H9 (cell line): ENCODE data around the gene MALSU1. TPM values are rescaled to one million over a fixed set of nuclear protein-coding genes. Genes with fewer than 3 reads are reported as not detected.

Source experiments
- DNase-seq: peaks from one replicate; pipeline ENCODE4 v3.0.0-alpha.2; 2017
- H2AFZ ChIP-seq: one replicate; pipeline ENCODE4 v1.6.1; 2013; ENCODE audit warnings: mild to moderate bottlenecking, low read length, control low read depth, moderate library complexity
- H2AK5ac ChIP-seq: 2 replicates; pipeline ENCODE4 v1.6.1; 2013; ENCODE audit warnings: low read length, control low read depth, mixed read lengths; ENCODE audit not compliant: insufficient read length
- H2BK120ac ChIP-seq: one replicate; pipeline ENCODE4 v1.6.1; 2013; ENCODE audit warnings: low read depth, mild to moderate bottlenecking, low read length, control low read depth, inconsistent platforms; ENCODE audit not compliant: poor library complexity, severe bottlenecking
- H2BK12ac ChIP-seq: 2 replicates; pipeline ENCODE4 v1.6.1; 2013; ENCODE audit warnings: low read length, control low read depth, mixed read lengths, low read depth; ENCODE audit not compliant: insufficient read length
- H2BK15ac ChIP-seq: 2 replicates; pipeline ENCODE4 v1.6.1; 2013; ENCODE audit warnings: low read depth, low read length, control low read depth
- H2BK20ac ChIP-seq: one replicate; pipeline ENCODE4 v1.6.1; 2013; ENCODE audit warnings: low read depth, mild to moderate bottlenecking, low read length, control low read depth, inconsistent platforms; ENCODE audit not compliant: poor library complexity, severe bottlenecking
- H2BK5ac ChIP-seq: 2 replicates; pipeline ENCODE4 v1.6.1; 2013; ENCODE audit warnings: low read length, control low read depth, mixed read lengths; ENCODE audit not compliant: insufficient read length
- H3K14ac ChIP-seq: 2 replicates; pipeline ENCODE4 v1.6.1; 2013; ENCODE audit warnings: low read length, control low read depth; ENCODE audit not compliant: insufficient read depth
- H3K18ac ChIP-seq: 2 replicates; pipeline ENCODE4 v1.6.1; 2013; ENCODE audit warnings: low read depth, mild to moderate bottlenecking, mixed read lengths, low read length, control low read depth; ENCODE audit not compliant: insufficient read length
- H3K23ac ChIP-seq: 2 replicates; pipeline ENCODE4 v1.6.1; 2013; ENCODE audit warnings: low read length, control low read depth, mixed read lengths, low read depth; ENCODE audit not compliant: insufficient read length
- H3K23me2 ChIP-seq: 2 replicates; pipeline ENCODE4 v1.6.1; 2013; ENCODE audit warnings: low read depth, mild to moderate bottlenecking, mixed read lengths, low read length, control low read depth; ENCODE audit not compliant: insufficient read length, poor library complexity, severe bottlenecking
- H3K27ac ChIP-seq: 2 replicates; pipeline ENCODE4 v1.5.1; 2013; ENCODE audit warnings: low read length, control low read depth, mixed read lengths, low read depth; ENCODE audit not compliant: insufficient read length
- H3K27me3 ChIP-seq: 2 replicates; pipeline ENCODE4 v1.6.1; 2013; ENCODE audit warnings: low read length, control low read depth, inconsistent platforms; ENCODE audit not compliant: insufficient read depth
- H3K4ac ChIP-seq: 2 replicates; pipeline ENCODE4 v1.6.1; 2013; ENCODE audit warnings: low read depth, mild to moderate bottlenecking, control low read depth, inconsistent platforms, low read length, moderate library complexity
- H3K4me1 ChIP-seq: 2 replicates; pipeline ENCODE4 v1.6.1; 2013; ENCODE audit warnings: low read length, control low read depth, inconsistent platforms; ENCODE audit not compliant: insufficient read depth
- H3K4me2 ChIP-seq: 2 replicates; pipeline ENCODE4 v1.6.1; 2013; ENCODE audit warnings: low read length, control low read depth, mixed read lengths; ENCODE audit not compliant: insufficient read length, insufficient read depth
- H3K56ac ChIP-seq: 2 replicates; pipeline ENCODE4 v1.6.1; 2013; ENCODE audit warnings: low read depth, mild to moderate bottlenecking, mixed read lengths, low read length, control low read depth; ENCODE audit not compliant: insufficient read length
- H3K79me1 ChIP-seq: 2 replicates; pipeline ENCODE4 v1.6.1; 2013; ENCODE audit warnings: low read depth, mild to moderate bottlenecking, moderate library complexity, low read length, control low read depth, inconsistent platforms; ENCODE audit not compliant: insufficient read depth, poor library complexity, severe bottlenecking
- H3K79me2 ChIP-seq: 2 replicates; pipeline ENCODE4 v1.6.1; 2013; ENCODE audit warnings: low read length, control low read depth, inconsistent platforms; ENCODE audit not compliant: insufficient read depth
- H3K9ac ChIP-seq: 2 replicates; pipeline ENCODE4 v1.6.1; 2013; ENCODE audit warnings: low read length, control low read depth, mixed read lengths; ENCODE audit not compliant: insufficient read length; ENCODE audit errors: extremely low read depth
- H3K9me3 ChIP-seq: one replicate; pipeline ENCODE4 v1.6.1; 2013; ENCODE audit warnings: low read depth, low read length, inconsistent platforms; ENCODE audit not compliant: control insufficient read depth
- H3T11ph ChIP-seq: one replicate; pipeline ENCODE4 v1.6.1; 2013; ENCODE audit warnings: mild to moderate bottlenecking, low read length, control low read depth, inconsistent platforms
- H4K20me1 ChIP-seq: one replicate; pipeline ENCODE4 v1.6.1; 2013; ENCODE audit not compliant: control insufficient read depth, insufficient read length, insufficient read depth
- H4K5ac ChIP-seq: 2 replicates; pipeline ENCODE4 v1.6.1; 2013; ENCODE audit warnings: low read depth, mild to moderate bottlenecking, mixed read lengths, low read length, control low read depth; ENCODE audit not compliant: insufficient read length
- H4K8ac ChIP-seq: replicated peaks from 2 replicates; pipeline ENCODE4 v1.6.1; 2013; ENCODE audit warnings: low read length, control low read depth, mixed read lengths, low read depth; ENCODE audit not compliant: insufficient read length
- H4K91ac ChIP-seq: 2 replicates; pipeline ENCODE4 v1.6.1; 2013; ENCODE audit warnings: low read depth, mild to moderate bottlenecking, moderate library complexity, mixed read lengths, low read length, control low read depth; ENCODE audit not compliant: insufficient read length
- H3K27ac Mint-ChIP-seq, 3 experiments: 2 replicates in 2 of 3; 3 replicates in 1 of 3; pipeline ENCODE4 v1.8.0; 2020 to 2021; ENCODE audit warnings: mixed read lengths in 3 of 3, mild to moderate bottlenecking in 1 of 3, moderate library complexity in 1 of 3
- H3K27me3 Mint-ChIP-seq: 2 replicates; pipeline ENCODE4 v1.8.0; 2021; ENCODE audit warnings: low read depth, mild to moderate bottlenecking, moderate library complexity, mixed read lengths
- H3K36me3 Mint-ChIP-seq, 3 experiments: 2 replicates in 2 of 3; 3 replicates in 1 of 3; pipeline ENCODE4 v1.8.0; 2020 to 2021; ENCODE audit warnings: low read depth in 3 of 3, mixed read lengths in 3 of 3; ENCODE audit not compliant: insufficient read depth in 1 of 3
- H3K4me1 Mint-ChIP-seq, 2 experiments: 2 replicates each; pipeline ENCODE4 v1.8.0; 2020; ENCODE audit warnings: mixed read lengths in 2 of 2
- H3K4me3 Mint-ChIP-seq, 2 experiments: 2 replicates in 1 of 2; 3 replicates in 1 of 2; pipeline ENCODE4 v1.8.0; 2020 to 2021; ENCODE audit warnings: mild to moderate bottlenecking in 2 of 2, mixed read lengths in 2 of 2, moderate library complexity in 1 of 2
- H3K9me3 Mint-ChIP-seq, 2 experiments: 2 replicates in 1 of 2; 3 replicates in 1 of 2; pipeline ENCODE4 v1.8.0; 2020; ENCODE audit warnings: mild to moderate bottlenecking in 2 of 2, mixed read lengths in 2 of 2, moderate library complexity in 1 of 2
- CTCF ChIP-seq: fragments of 200-600 bp; sonication (generic); conservative IDR thresholded peaks from 3 replicates; pipeline ENCODE4 v1.8.0; 2021; ENCODE audit warnings: antibody characterized with exemption, mild to moderate bottlenecking
- WGBS: extraction: QIAGEN DNeasy Blood & Tissue Kit; methylation state at CpG from one replicate; pipeline ENCODE4 v1.1.7; 2013; ENCODE audit warnings: missing lambda C conversion rate, low lambda C conversion rate, mixed read lengths; ENCODE audit not compliant: insufficient read length; ENCODE audit errors: extremely low coverage; 5-methylcytosine and 5-hydroxymethylcytosine counted together
- total RNA-seq: library from RNA; stranded (reverse); gene quantifications from 2 replicates; pipeline ENCODE4 v1.2.1, GENCODE V29; 2021

MALSU1 gene
- total RNA-seq, 1 experiment from 2014 or later, result 83.4 TPM

- H3K9ac ChIP-seq, result no peak overlapping the region
- H3T11ph ChIP-seq, result no peak overlapping the region
- Mint-ChIP-seq H3K27ac (no peak overlapping the region), H3K4me3 (no peak overlapping the region), H3K27me3 (peaks cover 22% of the 10 kb centered on the region), H3K36me3 (no peaks in the 10 kb centered on the region), H3K4me1 (peaks cover 21 to 24% of the 10 kb centered on the region in 2 experiments), H3K9me3 (no peaks in the 10 kb centered on the region)
- H3K79me1 ChIP-seq, result no peaks in the 10 kb centered on the region
- H2BK5ac ChIP-seq, result no peak overlapping the region
- no peak overlapping the region for H4K8ac ChIP-seq
- H4K91ac ChIP-seq, result no peak overlapping the region
- no peak overlapping the region for H3K18ac ChIP-seq
- no peaks in the 10 kb centered on the region; the same call in 1 of the 2 replicates for H3K4me1 ChIP-seq
- H2BK12ac ChIP-seq, result no peak overlapping the region
- H2BK15ac ChIP-seq, result no peak overlapping the region
- H3K9me3 ChIP-seq, result no peaks in the 10 kb centered on the region
- peaks cover 4% of the 10 kb centered on the region; the same call in 1 of the 2 replicates for H3K79me2 ChIP-seq
- no peak overlapping the region for H3K56ac ChIP-seq
- no peak overlapping the region for H3K4ac ChIP-seq
- no peak overlapping the region for H3K14ac ChIP-seq
- no peak overlapping the region for H3K4me2 ChIP-seq
- no peak overlapping the region for H4K5ac ChIP-seq
- no peak overlapping the region for H2BK120ac ChIP-seq
- H2AFZ ChIP-seq, result no peak overlapping the region
- no peak overlapping the region for H2BK20ac ChIP-seq
- DNase-seq, result no peak
- WGBS, result no CpG with 5 or more reads among the region's 6 CpGs
- H4K20me1 ChIP-seq, result no peaks in the 10 kb centered on the region
- H2AK5ac ChIP-seq, result no peak overlapping the region
- no peak for TF ChIP-seq CTCF
- no peaks in the 10 kb centered on the region for H3K27me3 ChIP-seq
- H3K27ac ChIP-seq, result no peak overlapping the region
- H3K23me2 ChIP-seq, result peaks cover 6% of the 10 kb centered on the region
- no peak overlapping the region for H3K23ac ChIP-seq
Observed at GRCh38 chr7:23294549-23295400, 4.4 kb upstream of the MALSU1 start.
